SK-N-SH (cell line): ENCODE results near the gene PDE2A. TPM values are rescaled to one million over a fixed set of nuclear protein-coding genes. Genes with fewer than 3 reads are reported as not detected.
A peak's percentile ranks its signal among the peaks of the same experiment; 100 is the strongest.

Source experiments
- CTCF ChIA-PET: fragments of 300-600, 350-600 bp; formaldehyde crosslinking; extraction: SDS; loops from one replicate; lab custom pipeline; 2021; lab: Yijun Ruan, JAX
- POLR2A ChIA-PET: fragments of 350-600 bp; sonication (Branson Sonifier 250); formaldehyde crosslinking; extraction: SDS; loops from one replicate; lab custom pipeline; 2020; ENCODE audit warnings: antibody characterized with exemption, inconsistent platforms; lab: Yijun Ruan, JAX
- DNase-seq: peaks from one replicate; pipeline ENCODE4 v3.0.0; 2012
- H2AFZ ChIP-seq: fragments of 200-600 bp; sonication (generic); 2 replicates; pipeline ENCODE4 v1.8.1; 2016; ENCODE audit warnings: antibody characterized with exemption, mild to moderate bottlenecking, low read depth
- H3F3A ChIP-seq: fragments of 200-600 bp; sonication (generic); replicated peaks from 2 replicates; pipeline ENCODE3; 2016; ENCODE audit warnings: antibody characterized with exemption, mild to moderate bottlenecking; ENCODE audit not compliant: insufficient read depth
- H3K27ac ChIP-seq, 2 experiments: fragments of 200-500 bp in 1 of 2; fragments of 200-600 bp in 1 of 2; sonication (Bioruptor generic) in 1 of 2; sonication (generic), shearing (Covaris generic) in 1 of 2; 2 replicates each; pipeline versions ENCODE4 v1.5.1 to v1.6.1; 2014 to 2016; ENCODE audit warnings: low read depth in 2 of 2, inconsistent platforms in 1 of 2, low read length in 1 of 2, mild to moderate bottlenecking in 1 of 2, mixed read lengths in 1 of 2
- H3K27me3 ChIP-seq: fragments of 200-600 bp; sonication (generic), shearing (Covaris generic); 2 replicates; pipeline ENCODE4 v1.6.1; 2016; ENCODE audit warnings: mixed run types; ENCODE audit not compliant: insufficient read depth
- H3K36me3 ChIP-seq, 2 experiments: fragments of 200-500 bp in 1 of 2; fragments of 200-600 bp in 1 of 2; sonication (Bioruptor generic) in 1 of 2; sonication (generic) in 1 of 2; replicated peaks in 1 of 2; 2 replicates each; pipeline versions ENCODE3 to v1.5.1; 2014 to 2016; ENCODE audit warnings: low read length in 1 of 2, mild to moderate bottlenecking in 1 of 2; ENCODE audit not compliant: insufficient read depth in 2 of 2, control insufficient read depth in 1 of 2
- H3K4me1 ChIP-seq, 2 experiments: fragments of 200-500 bp in 1 of 2; fragments of 200-600 bp in 1 of 2; sonication (Bioruptor generic) in 1 of 2; sonication (generic), shearing (Covaris generic) in 1 of 2; 2 replicates each; pipeline versions ENCODE4 v1.5.1 to v1.6.1; 2014 to 2016; ENCODE audit warnings: low read depth in 1 of 2, low read length in 1 of 2, mixed run types in 1 of 2; ENCODE audit not compliant: insufficient read depth in 2 of 2, control insufficient read depth in 1 of 2
- H3K4me2 ChIP-seq: fragments of 200-600 bp; sonication (generic), shearing (Covaris generic); 2 replicates; pipeline ENCODE4 v1.6.1; 2017; ENCODE audit warnings: mixed run types
- H3K4me3 ChIP-seq, 2 experiments: fragments of 200-500 bp in 1 of 2; fragments of 200-600 bp in 1 of 2; sonication (Bioruptor generic) in 1 of 2; sonication (generic), shearing (Covaris generic) in 1 of 2; 2 replicates each; pipeline versions ENCODE4 v1.5.1 to v1.8.1; 2014 to 2016; ENCODE audit warnings: low read depth in 2 of 2, inconsistent platforms in 1 of 2, low read length in 1 of 2, mild to moderate bottlenecking in 1 of 2, mixed read lengths in 1 of 2, moderate library complexity in 1 of 2
- H3K79me2 ChIP-seq: fragments of 200-600 bp; sonication (generic); 2 replicates; pipeline ENCODE4 v1.8.1; 2017; ENCODE audit warnings: mild to moderate bottlenecking; ENCODE audit not compliant: insufficient read depth
- H3K9ac ChIP-seq: fragments of 200-600 bp; sonication (generic); 2 replicates; pipeline ENCODE4 v1.6.1; 2017; ENCODE audit warnings: mixed run types
- H3K9me2 ChIP-seq: fragments of 200-600 bp; sonication (generic); 2 replicates; pipeline ENCODE4 v1.6.1; 2017; ENCODE audit warnings: mixed run types
- H3K9me3 ChIP-seq: fragments of 200-600 bp; sonication (generic); 2 replicates; pipeline ENCODE4 v1.6.1; 2017; ENCODE audit warnings: mixed run types, mild to moderate bottlenecking, moderate library complexity
- H4K20me1 ChIP-seq: fragments of 200-600 bp; sonication (generic); 2 replicates; pipeline ENCODE4 v1.6.1; 2017; ENCODE audit warnings: mild to moderate bottlenecking, mixed run types; ENCODE audit not compliant: insufficient read depth
- FOSL2 ChIP-seq: IDR thresholded peaks from 2 replicates; pipeline ENCODE4 v1.4.0; 2012; ENCODE audit warnings: low read depth, mild to moderate bottlenecking, moderate library complexity, borderline replicate concordance
- MEF2A ChIP-seq: IDR thresholded peaks from 2 replicates; pipeline ENCODE4 v1.4.0; 2012; ENCODE audit warnings: low read depth, borderline replicate concordance
- NRF1 ChIP-seq: IDR thresholded peaks from 2 replicates; pipeline ENCODE4 v1.6.1; 2012; ENCODE audit warnings: low read depth, mild to moderate bottlenecking, low read length
- RAD21 ChIP-seq: IDR thresholded peaks from 2 replicates; pipeline ENCODE4 v1.6.1; 2012; ENCODE audit warnings: mild to moderate bottlenecking, low read length
- REST ChIP-seq: IDR thresholded peaks from 2 replicates; pipeline ENCODE4 v1.6.1; 2012; ENCODE audit warnings: mild to moderate bottlenecking, low read depth, low read length, moderate library complexity
- USF1 ChIP-seq: IDR thresholded peaks from 2 replicates; pipeline ENCODE4 v1.4.0; 2012; ENCODE audit warnings: low read depth, borderline replicate concordance
- WGBS: methylation state at CpG from one replicate; pipeline ENCODE4 v1.1.6; 2017; ENCODE audit warnings: low lambda C conversion rate; 5-methylcytosine and 5-hydroxymethylcytosine counted together
- polyA plus RNA-seq, 3 experiments: library from polyadenylated mRNA; depleted of rRNA; stranded (reverse); fragments of >200 nt; gene quantifications; 2 replicates each; pipeline ENCODE4 v1.2.3, GENCODE V29; 2012

The PDE2A gene
- polyA plus RNA-seq, 1 of the 3 experiments (the other 2 are of a cell fraction): 0.43 TPM

DNA sequence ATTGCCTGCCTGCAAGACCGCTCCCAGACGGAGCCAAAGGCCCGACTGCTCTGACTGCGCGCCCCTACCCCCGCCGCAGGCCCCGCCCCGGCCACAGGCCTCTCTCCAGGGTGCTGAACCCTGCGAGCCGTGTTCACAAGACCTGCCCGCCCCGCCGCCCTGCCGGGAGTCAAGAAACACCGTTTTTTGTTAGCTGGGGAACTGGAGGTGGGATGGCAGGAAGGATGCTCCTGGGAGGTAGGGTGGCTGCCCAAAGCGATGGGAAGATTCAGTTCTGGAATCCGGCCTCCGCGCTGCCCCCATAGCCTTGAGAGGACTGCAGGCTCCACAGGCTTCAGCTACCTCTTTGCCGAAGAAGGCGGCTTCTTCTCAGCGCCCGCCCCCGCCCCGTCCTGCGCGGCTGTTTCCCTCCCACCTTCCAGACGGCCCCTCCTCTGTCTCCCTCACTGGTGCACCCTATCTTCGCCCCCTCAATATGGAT is 2.7 kb upstream of the PDE2A start:
- Histone ChIP-seq H3K4me1 (peaks cover 0 to 23% of the 10 kb centered on the region in 2 experiments; a peak in 1 of 4 replicates), H3K27me3 (peaks cover 28% of the 10 kb centered on the region; the same call in 1 of the 2 replicates), H3K9ac (no peak overlapping the region), H3K27ac (no peak overlapping the region), H2AFZ (no peak overlapping the region), H3F3A (no peaks in the 10 kb centered on the region), H3K4me3 (no peak overlapping the region), H3K9me2 (no peaks in the 10 kb centered on the region), H3K4me2 (no peak overlapping the region), H3K36me3 (no peaks in the 10 kb centered on the region), H4K20me1 (no peaks in the 10 kb centered on the region), H3K9me3 (no peaks in the 10 kb centered on the region), H3K79me2 (no peaks in the 10 kb centered on the region)
- ChIA-PET CTCF (interaction anchor here (1.0 to 12.2 kb wide), 4 partner anchors 7 to 206 kb away, joined by 3 to 207 read pairs (median 48); no protein-coding TSS in a partner anchor), POLR2A (interaction anchor here (0.6 kb wide), 1 partner anchor 26 kb away, joined by 3 read pairs; no protein-coding TSS in a partner anchor)
- TF ChIP-seq NRF1: no peak
- peak; percentile 92 for TF ChIP-seq REST
- no peak for DNase-seq
- 69% methylated on average over 27 of the region's 30 CpGs for WGBS

GRCh38 chr11:72675221-72675620 is 999 bp upstream of the PDE2A start:
- H3K9ac ChIP-seq: no peak overlapping the region
- no peak overlapping the region for H3K4me3 ChIP-seq
- no peaks in the 10 kb centered on the region for H3K9me2 ChIP-seq
- CTCF ChIA-PET: interaction anchor here (0.9 to 12.2 kb wide), 6 partner anchors 9 to 204 kb away, joined by 3 to 207 read pairs (median 6); no protein-coding TSS in a partner anchor
- POLR2A ChIA-PET: no interaction called here
- no peaks in the 10 kb centered on the region for H3K79me2 ChIP-seq
- H3K4me1 ChIP-seq: peaks cover 0 to 27% of the 10 kb centered on the region in 2 experiments; a peak in 1 of 4 replicates
- TF ChIP-seq FOSL2: no peak
- TF ChIP-seq USF1: no peak
- no peak for TF ChIP-seq RAD21
- TF ChIP-seq MEF2A: no peak
- H4K20me1 ChIP-seq: no peaks in the 10 kb centered on the region
- 14% methylated on average over 2 of the region's 2 CpGs for WGBS
- H3K27ac ChIP-seq: peak overlapping the region in 1 of 2 experiments; percentile 72; a peak in 2 of 4 replicates
- H2AFZ ChIP-seq: no peak overlapping the region
- DNase-seq: no peak
- H3K27me3 ChIP-seq: peaks cover 29% of the 10 kb centered on the region; the same call in 1 of the 2 replicates
- no peaks in the 10 kb centered on the region for H3F3A ChIP-seq
- no peaks in the 10 kb centered on the region for H3K36me3 ChIP-seq
- no peak overlapping the region for H3K4me2 ChIP-seq
- H3K9me3 ChIP-seq: no peaks in the 10 kb centered on the region
